Left ventricle myocardium inferior (tissue), 1 donor: ENCODE measurements around the gene IL1RAPL1. TPM values are rescaled to one million over a fixed set of nuclear protein-coding genes. Genes with fewer than 3 reads are reported as not detected.

Experiments
- DNase-seq: peaks from one replicate; pipeline ENCODE4 v3.0.0-alpha.2; 2020
- H3K27ac ChIP-seq: fragments of 200-600 bp; replicated peaks from 2 replicates; pipeline ENCODE4 v1.8.0; 2021
- H3K27me3 ChIP-seq: fragments of 200-600 bp; 2 replicates; pipeline ENCODE4 v1.8.0; 2021; ENCODE audit warnings: low read depth
- H3K36me3 ChIP-seq: fragments of 200-600 bp; 2 replicates; pipeline ENCODE4 v1.8.0; 2021
- H3K4me1 ChIP-seq: fragments of 200-600 bp; 2 replicates; pipeline ENCODE4 v1.8.0; 2021
- H3K4me3 ChIP-seq: fragments of 200-600 bp; 2 replicates; pipeline ENCODE4 v1.8.0; 2021; ENCODE audit warnings: mild to moderate bottlenecking, moderate library complexity
- H3K9me3 ChIP-seq: fragments of 200-600 bp; replicated peaks from 2 replicates; pipeline ENCODE4 v1.8.0; 2021
- intact Hi-C: fragments of 100-400 bp; cut with micrococcal nuclease; formaldehyde crosslinking; loops from one replicate; pipeline ENCODE4 v1.11.0; 2022
- total RNA-seq: library from RNA; stranded (reverse); fragmentation: NEBNext Ultra II Directional; extraction: Animal tissue kit (Norgen Biotek cat#: 25700); gene quantifications from one replicate; pipeline ENCODE4 v1.2.1, GENCODE V29; 2021
- TF ChIP-seq, protein P1 (sequence below): fragments of 200-600 bp; IDR thresholded peaks from 2 replicates; pipeline ENCODE4 v1.8.0; 2021; ENCODE audit warnings: antibody characterized with exemption, mild to moderate bottlenecking, borderline replicate concordance
- donor health status: DM: no; HTN: yes; CAD: no; lungs with severe emphysema.

IL1RAPL1 gene
- total RNA-seq, 1 donor from 2014 or later = 1.9 TPM

- no peaks in the 10 kb centered on the region for H3K4me1 ChIP-seq
- DNase-seq = no peak
- no peak overlapping the region for H3K4me3 ChIP-seq
- no peaks in the 10 kb centered on the region for H3K36me3 ChIP-seq
- H3K27ac ChIP-seq = no peak overlapping the region
- no peaks in the 10 kb centered on the region for H3K27me3 ChIP-seq
- intact Hi-C loops = no loop called here
- TF ChIP-seq, protein P1, sequence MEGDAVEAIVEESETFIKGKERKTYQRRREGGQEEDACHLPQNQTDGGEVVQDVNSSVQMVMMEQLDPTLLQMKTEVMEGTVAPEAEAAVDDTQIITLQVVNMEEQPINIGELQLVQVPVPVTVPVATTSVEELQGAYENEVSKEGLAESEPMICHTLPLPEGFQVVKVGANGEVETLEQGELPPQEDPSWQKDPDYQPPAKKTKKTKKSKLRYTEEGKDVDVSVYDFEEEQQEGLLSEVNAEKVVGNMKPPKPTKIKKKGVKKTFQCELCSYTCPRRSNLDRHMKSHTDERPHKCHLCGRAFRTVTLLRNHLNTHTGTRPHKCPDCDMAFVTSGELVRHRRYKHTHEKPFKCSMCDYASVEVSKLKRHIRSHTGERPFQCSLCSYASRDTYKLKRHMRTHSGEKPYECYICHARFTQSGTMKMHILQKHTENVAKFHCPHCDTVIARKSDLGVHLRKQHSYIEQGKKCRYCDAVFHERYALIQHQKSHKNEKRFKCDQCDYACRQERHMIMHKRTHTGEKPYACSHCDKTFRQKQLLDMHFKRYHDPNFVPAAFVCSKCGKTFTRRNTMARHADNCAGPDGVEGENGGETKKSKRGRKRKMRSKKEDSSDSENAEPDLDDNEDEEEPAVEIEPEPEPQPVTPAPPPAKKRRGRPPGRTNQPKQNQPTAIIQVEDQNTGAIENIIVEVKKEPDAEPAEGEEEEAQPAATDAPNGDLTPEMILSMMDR = no peak
- no peaks in the 10 kb centered on the region for H3K9me3 ChIP-seq
These were observed 359.6 kb downstream of the IL1RAPL1 start for GRCh38 chrX:28946846-28947245.

GRCh38 chrX:28960063-28960462 lies 372.8 kb downstream of the IL1RAPL1 start:
- Histone ChIP-seq H3K27ac (no peak overlapping the region), H3K27me3 (no peaks in the 10 kb centered on the region), H3K4me1 (no peaks in the 10 kb centered on the region), H3K9me3 (no peaks in the 10 kb centered on the region), H3K4me3 (no peak overlapping the region), H3K36me3 (no peaks in the 10 kb centered on the region)
- intact Hi-C loops = no loop called here
- no peak for DNase-seq
- TF ChIP-seq, protein P1 = no peak

- H3K4me3 ChIP-seq = peak overlapping the region; percentile 35
- H3K36me3 ChIP-seq = no peaks in the 10 kb centered on the region
- no peak for DNase-seq
- TF ChIP-seq, protein P1 = no peak
- no peaks in the 10 kb centered on the region for H3K4me1 ChIP-seq
- no peaks in the 10 kb centered on the region for H3K27me3 ChIP-seq
- H3K27ac ChIP-seq = no peak overlapping the region
- intact Hi-C loops = no loop called here
- no peaks in the 10 kb centered on the region for H3K9me3 ChIP-seq
These were observed 379.1 kb downstream of the IL1RAPL1 start for GRCh38 chrX:28966331-28966730.

DNA sequence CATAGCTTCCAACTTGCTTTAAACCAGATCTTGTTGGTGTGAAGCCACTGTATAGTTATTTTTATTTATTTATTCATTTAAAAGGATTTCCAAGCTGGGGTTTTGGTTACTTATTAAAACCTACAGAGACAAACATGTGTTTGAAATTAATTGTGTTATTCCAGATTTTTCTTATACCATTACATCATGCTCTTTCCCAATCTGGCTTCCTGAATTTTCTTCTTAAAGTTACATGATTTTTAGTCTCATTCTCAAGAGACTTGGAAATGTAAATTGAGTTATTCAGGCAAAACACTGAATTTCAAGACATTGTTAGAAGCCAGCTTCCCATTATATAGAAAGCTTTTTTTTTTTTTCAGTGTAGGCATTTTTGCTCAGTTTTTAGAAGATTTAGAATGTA lies 381.9 kb downstream of the IL1RAPL1 start:
- TF ChIP-seq, protein P1 = no peak
- no peaks in the 10 kb centered on the region for H3K36me3 ChIP-seq
- H3K9me3 ChIP-seq = no peaks in the 10 kb centered on the region
- no peak overlapping the region for H3K27ac ChIP-seq
- intact Hi-C loops = no loop called here
- H3K27me3 ChIP-seq = no peaks in the 10 kb centered on the region
- no peak for DNase-seq
- no peaks in the 10 kb centered on the region for H3K4me1 ChIP-seq
- H3K4me3 ChIP-seq = no peak overlapping the region

GRCh38 chrX:28979877-28980276 lies 392.6 kb downstream of the IL1RAPL1 start:
- Histone ChIP-seq H3K4me1 (no peaks in the 10 kb centered on the region), H3K9me3 (no peaks in the 10 kb centered on the region), H3K4me3 (no peak overlapping the region), H3K27ac (no peak overlapping the region), H3K27me3 (no peaks in the 10 kb centered on the region), H3K36me3 (no peaks in the 10 kb centered on the region)
- intact Hi-C loops = no loop called here
- TF ChIP-seq, protein P1 = no peak
- DNase-seq = no peak

DNA sequence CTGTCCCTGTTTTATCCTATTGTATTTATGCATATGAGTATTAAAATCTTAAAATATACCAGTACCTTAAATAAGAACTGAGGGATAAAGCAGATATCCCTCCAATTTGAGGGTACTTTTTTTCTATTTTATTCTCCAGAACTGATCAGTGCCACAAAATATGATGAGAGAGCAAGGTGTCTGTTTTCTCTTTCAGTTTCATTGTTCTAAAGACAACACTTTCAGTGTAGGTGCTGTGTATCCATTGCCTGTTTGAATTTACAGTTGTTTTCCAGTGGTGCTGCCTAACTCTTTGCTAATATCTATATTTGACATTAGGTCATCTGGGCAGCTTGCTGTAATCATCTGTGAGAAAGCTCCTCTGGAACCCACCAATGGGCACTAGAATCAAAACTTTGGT lies 394.7 kb downstream of the IL1RAPL1 start:
- TF ChIP-seq, protein P1 = no peak
- DNase-seq = no peak
- Histone ChIP-seq H3K27me3 (no peaks in the 10 kb centered on the region), H3K4me3 (no peak overlapping the region), H3K9me3 (no peaks in the 10 kb centered on the region), H3K4me1 (no peaks in the 10 kb centered on the region), H3K36me3 (no peaks in the 10 kb centered on the region), H3K27ac (no peak overlapping the region)
- intact Hi-C loops = no loop called here
